Sigmoid colon (tissue), 7 donors: Measurements from ENCODE around the gene TMEM79. TPM values are rescaled to one million over a fixed set of nuclear protein-coding genes. Genes with fewer than 3 reads are reported as not detected.

Experiments
- DNase-seq: peaks from one replicate; pipeline ENCODE4 v3.0.0-alpha.2; 2019
- H3K27ac ChIP-seq, 4 donors: fragments of 200-600 bp; sonication (generic); one replicate each; pipeline ENCODE4 v1.5.1; 2016 to 2019; ENCODE audit warnings: mild to moderate bottlenecking in 1 of 4
- H3K27me3 ChIP-seq, 3 donors: fragments of 200-600 bp; sonication (generic); one replicate each; pipeline ENCODE4 v1.5.1; 2019; ENCODE audit warnings: mild to moderate bottlenecking in 1 of 3
- H3K36me3 ChIP-seq, 4 donors: fragments of 200-600 bp; sonication (generic); one replicate each; pipeline ENCODE4 v1.5.1; 2016 to 2019
- H3K4me1 ChIP-seq, 4 donors: fragments of 200-600 bp; sonication (generic); one replicate each; pipeline ENCODE4 v1.5.1; 2017 to 2019
- H3K4me3 ChIP-seq, 4 donors: fragments of 200-600 bp; sonication (generic); one replicate each; pipeline ENCODE4 v1.5.1; 2017 to 2019; ENCODE audit warnings: mild to moderate bottlenecking in 2 of 4, moderate library complexity in 1 of 4
- H3K9me3 ChIP-seq, 4 donors: fragments of 200-600 bp in 3 of 4; sonication (generic) in 3 of 4; one replicate each; pipeline versions ENCODE4 v1.5.1 to v1.6.1; 2013 to 2019
- EP300 ChIP-seq, 4 donors: sonication (generic); formaldehyde crosslinking; IDR thresholded peaks; one replicate each; pipeline ENCODE4 v1.6.1; 2017; ENCODE audit warnings: antibody characterized with exemption in 4 of 4
- POLR2A ChIP-seq, 2 donors: fragments of 450-650 bp; IDR thresholded peaks; one replicate each; pipeline ENCODE4 v1.6.1; 2016; ENCODE audit warnings: antibody characterized with exemption in 2 of 2, mild to moderate bottlenecking in 2 of 2, moderate library complexity in 2 of 2
- POLR2AphosphoS5 ChIP-seq, 4 donors: sonication (generic); formaldehyde crosslinking; IDR thresholded peaks; one replicate each; pipeline ENCODE4 v1.6.1; 2017; ENCODE audit warnings: antibody characterized with exemption in 4 of 4
- WGBS, 2 donors: extraction: QIAGEN DNeasy Blood & Tissue Kit; methylation state at CpG; one replicate each; pipeline ENCODE4 v1.1.7; 2013; 5-methylcytosine and 5-hydroxymethylcytosine counted together
- intact Hi-C: fragments of 100-400 bp; cut with DNase I; formaldehyde crosslinking; loops from one replicate; pipeline ENCODE4 v1.15.1; 2023
- polyA plus RNA-seq, 3 donors: library from polyadenylated mRNA; stranded (reverse); fragments of 200-250 nt; gene quantifications; one replicate each; pipeline ENCODE4 v1.2.3, GENCODE V29; 2013
- total RNA-seq, 4 donors: library from RNA; depleted of rRNA; stranded (reverse); fragments of >200 nt; gene quantifications; one replicate each; pipeline ENCODE4 v1.1.0, GENCODE V29; 2016
- TF ChIP-seq, protein P1 (sequence below), 4 experiments: fragments of 450-650 bp in 3 of 4; fragments of 200-600 bp in 1 of 4; IDR thresholded peaks; one replicate each; pipeline ENCODE4 v1.5.1; 2016 to 2019; ENCODE audit warnings: antibody characterized with exemption in 4 of 4, mild to moderate bottlenecking in 3 of 4, moderate library complexity in 2 of 4
- donor health status: healthy with polysubstance abuse.
- donor health status: Bipolar disorder and iron deficiency.
- donor health status: healthy.

The TMEM79 gene
- total and polyA plus RNA-seq, 7 donors = 0.41 to 5.6 (median 1.5) TPM

- DNase-seq = no peak
- peaks cover 0 to 7% (median 2%) of the 10 kb centered on the region in 3 donors for H3K27me3 ChIP-seq
- WGBS, 2 donors = 50 to 63% methylated on average over 3 of the region's 3 CpGs
- no peak overlapping the region for H3K4me3 ChIP-seq
- TF ChIP-seq, protein P1, sequence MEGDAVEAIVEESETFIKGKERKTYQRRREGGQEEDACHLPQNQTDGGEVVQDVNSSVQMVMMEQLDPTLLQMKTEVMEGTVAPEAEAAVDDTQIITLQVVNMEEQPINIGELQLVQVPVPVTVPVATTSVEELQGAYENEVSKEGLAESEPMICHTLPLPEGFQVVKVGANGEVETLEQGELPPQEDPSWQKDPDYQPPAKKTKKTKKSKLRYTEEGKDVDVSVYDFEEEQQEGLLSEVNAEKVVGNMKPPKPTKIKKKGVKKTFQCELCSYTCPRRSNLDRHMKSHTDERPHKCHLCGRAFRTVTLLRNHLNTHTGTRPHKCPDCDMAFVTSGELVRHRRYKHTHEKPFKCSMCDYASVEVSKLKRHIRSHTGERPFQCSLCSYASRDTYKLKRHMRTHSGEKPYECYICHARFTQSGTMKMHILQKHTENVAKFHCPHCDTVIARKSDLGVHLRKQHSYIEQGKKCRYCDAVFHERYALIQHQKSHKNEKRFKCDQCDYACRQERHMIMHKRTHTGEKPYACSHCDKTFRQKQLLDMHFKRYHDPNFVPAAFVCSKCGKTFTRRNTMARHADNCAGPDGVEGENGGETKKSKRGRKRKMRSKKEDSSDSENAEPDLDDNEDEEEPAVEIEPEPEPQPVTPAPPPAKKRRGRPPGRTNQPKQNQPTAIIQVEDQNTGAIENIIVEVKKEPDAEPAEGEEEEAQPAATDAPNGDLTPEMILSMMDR (IDR thresholded peaks at IDR 0.05) = no peak
- TF ChIP-seq POLR2AphosphoS5 (IDR thresholded peaks at IDR 0.05) = no peak
- H3K27ac ChIP-seq = no peak overlapping the region
- no peaks in the 10 kb centered on the region for H3K9me3 ChIP-seq
- intact Hi-C loops = no loop called here
- H3K36me3 ChIP-seq = peaks cover 33 to 75% (median 56%) of the 10 kb centered on the region in 4 donors
- H3K4me1 ChIP-seq = peaks cover 0 to 14% (median 12%) of the 10 kb centered on the region in 4 donors
These were observed 32.6 kb upstream of the TMEM79 start for GRCh38 chr1:156251527-156251926.

DNA sequence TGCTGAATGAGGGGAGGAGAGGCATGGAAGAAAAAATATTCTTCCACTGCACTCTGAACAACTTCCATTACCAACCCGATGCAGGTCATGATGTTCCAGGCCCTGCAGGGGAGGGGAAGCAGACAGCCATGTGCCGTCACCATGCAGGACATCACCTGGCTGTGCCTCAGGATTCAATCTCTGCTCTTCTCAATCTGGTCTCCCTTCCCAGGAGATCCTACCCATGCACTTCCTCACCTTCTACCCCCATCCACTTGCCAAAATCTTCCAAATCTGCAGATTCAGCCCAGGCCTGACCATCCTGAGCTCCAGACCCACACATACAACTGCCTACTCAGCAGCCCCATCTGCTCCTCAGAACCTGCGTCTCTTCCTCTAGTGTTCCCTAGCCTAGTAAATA lies 30.5 kb upstream of the TMEM79 start:
- intact Hi-C loops = no loop called here
- Histone ChIP-seq H3K27ac (no peak overlapping the region), H3K9me3 (no peaks in the 10 kb centered on the region), H3K27me3 (no peaks in the 10 kb centered on the region), H3K4me3 (no peak overlapping the region), H3K36me3 (peaks cover 40 to 96% (median 70%) of the 10 kb centered on the region in 4 donors), H3K4me1 (no peaks in the 10 kb centered on the region)
- TF ChIP-seq, protein P1 (IDR thresholded peaks at IDR 0.05) = no peak
- TF ChIP-seq POLR2AphosphoS5 (IDR thresholded peaks at IDR 0.05) = no peak
- WGBS, 2 donors = 93 to 94% methylated on average over 3 of the region's 3 CpGs
- DNase-seq = no peak

GRCh38 chr1:156257711-156258110 lies 26.4 kb upstream of the TMEM79 start:
- Histone ChIP-seq H3K4me3 (no peak overlapping the region), H3K9me3 (no peaks in the 10 kb centered on the region), H3K36me3 (peaks cover 34 to 100% (median 71%) of the 10 kb centered on the region in 4 donors), H3K4me1 (no peaks in the 10 kb centered on the region), H3K27me3 (no peaks in the 10 kb centered on the region), H3K27ac (no peak overlapping the region)
- TF ChIP-seq, protein P1 (IDR thresholded peaks at IDR 0.05) = no peak
- TF ChIP-seq EP300 (IDR thresholded peaks at IDR 0.05) (no peak), POLR2AphosphoS5 (IDR thresholded peaks at IDR 0.05) (no peak), POLR2A (IDR thresholded peaks at IDR 0.05) (no peak)
- DNase-seq = no peak
- intact Hi-C loops = no loop called here
- 93 to 95% methylated on average over 2 of the region's 2 CpGs for WGBS, 2 donors

DNA sequence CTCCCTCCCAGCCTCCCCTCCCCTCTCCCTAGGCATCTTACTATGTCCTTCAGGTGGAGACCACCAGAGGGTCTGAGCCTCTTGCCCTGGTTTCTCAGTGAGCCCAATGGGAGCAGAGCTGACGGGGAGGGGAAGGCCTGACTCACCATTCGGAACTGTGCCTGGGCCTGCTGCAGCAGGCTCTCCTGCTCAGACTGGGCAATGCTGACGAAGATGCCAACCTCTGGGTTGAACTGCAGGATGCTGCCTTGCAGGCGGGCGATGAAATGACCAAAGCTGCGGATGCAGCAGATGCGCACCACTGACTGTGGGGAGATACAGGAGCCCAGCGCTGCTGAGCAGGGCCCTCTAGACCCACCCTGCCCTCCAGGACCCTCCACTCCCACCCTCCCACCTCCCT lies 25.3 kb upstream of the TMEM79 start:
- 97% methylated on average over 8 of the region's 8 CpGs for WGBS, 2 donors

More for the DNA sequence above, 25.3 kb upstream of the TMEM79 start:
- no peak overlapping the region for H3K4me3 ChIP-seq
- no peaks in the 10 kb centered on the region for H3K9me3 ChIP-seq
- H3K27ac ChIP-seq = no peak overlapping the region
- H3K27me3 ChIP-seq = no peaks in the 10 kb centered on the region
- peaks cover 0 to 5% (median 0%) of the 10 kb centered on the region in 4 donors for H3K4me1 ChIP-seq
- intact Hi-C loops = no loop called here
- peaks cover 37 to 100% (median 70%) of the 10 kb centered on the region in 4 donors for H3K36me3 ChIP-seq
- no peak for TF ChIP-seq POLR2A (IDR thresholded peaks at IDR 0.05)
- TF ChIP-seq EP300 (IDR thresholded peaks at IDR 0.05) = no peak
- no peak for TF ChIP-seq POLR2AphosphoS5 (IDR thresholded peaks at IDR 0.05)
- TF ChIP-seq, protein P1 (IDR thresholded peaks at IDR 0.05) = no peak
- no peak for DNase-seq
